Upper lobe of left lung (tissue), 4 donors: ENCODE data around the gene FIBP.
A peak's percentile ranks its signal among the peaks of the same experiment; 100 is the strongest.

Source experiments
- POLR2A ChIP-seq, 4 donors: fragments of 450-650 bp; IDR thresholded peaks; one replicate each; pipeline ENCODE4 v1.5.1; 2016 to 2017; ENCODE audit warnings: antibody characterized with exemption in 4 of 4, mild to moderate bottlenecking in 2 of 4
- TF ChIP-seq, protein P1 (sequence below), 6 experiments: fragments of 450-650 bp in 4 of 6; fragments of 200-600 bp in 2 of 6; sonication (generic) in 2 of 6; IDR thresholded peaks; one replicate each; pipeline ENCODE4 v1.5.1; 2016 to 2019; ENCODE audit warnings: antibody characterized with exemption in 6 of 6

DNA sequence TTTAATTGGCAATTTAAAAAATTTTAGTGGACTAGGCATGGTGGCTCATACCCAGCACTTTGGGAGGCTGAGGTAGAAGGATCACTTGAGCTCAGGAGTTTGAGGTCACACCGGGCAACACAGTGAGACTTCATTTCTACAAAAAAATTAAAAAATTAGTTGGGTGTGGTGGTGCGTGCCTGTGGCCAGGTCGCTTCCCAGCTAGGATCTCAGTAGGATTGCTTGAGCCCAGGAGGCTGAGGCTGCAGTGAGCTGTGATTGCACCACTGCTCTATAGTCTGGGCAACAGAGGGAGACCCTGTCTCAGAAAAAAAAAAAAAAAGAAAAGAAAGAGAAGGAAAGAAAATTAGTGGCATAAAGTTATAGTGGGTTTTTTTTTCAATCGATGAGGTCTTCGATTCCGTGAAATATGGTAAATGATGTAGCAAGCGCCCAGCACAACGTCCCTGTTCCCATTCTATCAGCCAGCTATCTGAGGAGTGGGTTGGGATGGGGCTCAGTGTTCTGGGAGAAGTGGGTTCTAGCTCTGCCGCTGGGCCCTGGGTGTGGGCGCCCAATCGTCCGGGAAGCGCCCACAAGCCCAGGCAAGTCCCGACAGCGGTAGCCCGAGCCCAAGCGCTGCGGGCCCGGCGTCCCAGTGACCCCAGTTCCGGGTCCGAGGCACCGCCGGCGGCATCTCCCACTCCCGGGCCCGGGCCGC is 10.5 kb upstream of the FIBP start:
- TF ChIP-seq, protein P1, sequence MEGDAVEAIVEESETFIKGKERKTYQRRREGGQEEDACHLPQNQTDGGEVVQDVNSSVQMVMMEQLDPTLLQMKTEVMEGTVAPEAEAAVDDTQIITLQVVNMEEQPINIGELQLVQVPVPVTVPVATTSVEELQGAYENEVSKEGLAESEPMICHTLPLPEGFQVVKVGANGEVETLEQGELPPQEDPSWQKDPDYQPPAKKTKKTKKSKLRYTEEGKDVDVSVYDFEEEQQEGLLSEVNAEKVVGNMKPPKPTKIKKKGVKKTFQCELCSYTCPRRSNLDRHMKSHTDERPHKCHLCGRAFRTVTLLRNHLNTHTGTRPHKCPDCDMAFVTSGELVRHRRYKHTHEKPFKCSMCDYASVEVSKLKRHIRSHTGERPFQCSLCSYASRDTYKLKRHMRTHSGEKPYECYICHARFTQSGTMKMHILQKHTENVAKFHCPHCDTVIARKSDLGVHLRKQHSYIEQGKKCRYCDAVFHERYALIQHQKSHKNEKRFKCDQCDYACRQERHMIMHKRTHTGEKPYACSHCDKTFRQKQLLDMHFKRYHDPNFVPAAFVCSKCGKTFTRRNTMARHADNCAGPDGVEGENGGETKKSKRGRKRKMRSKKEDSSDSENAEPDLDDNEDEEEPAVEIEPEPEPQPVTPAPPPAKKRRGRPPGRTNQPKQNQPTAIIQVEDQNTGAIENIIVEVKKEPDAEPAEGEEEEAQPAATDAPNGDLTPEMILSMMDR (IDR thresholded peaks at IDR 0.05), result peak in 1 of 6 experiments; percentile 1
- TF ChIP-seq POLR2A (IDR thresholded peaks at IDR 0.05), result peak in 2 of 4 donors; percentile 25 to 48
